Astrocyte (in vitro differentiated cells and primary cell): ENCODE data around the gene TMEM14A.

Source experiments
- EZH2 ChIP-seq: IDR thresholded peaks from 2 replicates; pipeline ENCODE4 v1.6.1; 2012; ENCODE audit warnings: mild to moderate bottlenecking, low read length, inconsistent platforms; ENCODE audit not compliant: insufficient read depth
- TF ChIP-seq, protein P1 (sequence below): IDR thresholded peaks from 2 replicates; pipeline ENCODE4 v1.5.1; 2011; ENCODE audit warnings: low read depth, mild to moderate bottlenecking, inconsistent platforms, low read length, moderate library complexity; ENCODE audit not compliant: insufficient read depth

- TF ChIP-seq, protein P1, sequence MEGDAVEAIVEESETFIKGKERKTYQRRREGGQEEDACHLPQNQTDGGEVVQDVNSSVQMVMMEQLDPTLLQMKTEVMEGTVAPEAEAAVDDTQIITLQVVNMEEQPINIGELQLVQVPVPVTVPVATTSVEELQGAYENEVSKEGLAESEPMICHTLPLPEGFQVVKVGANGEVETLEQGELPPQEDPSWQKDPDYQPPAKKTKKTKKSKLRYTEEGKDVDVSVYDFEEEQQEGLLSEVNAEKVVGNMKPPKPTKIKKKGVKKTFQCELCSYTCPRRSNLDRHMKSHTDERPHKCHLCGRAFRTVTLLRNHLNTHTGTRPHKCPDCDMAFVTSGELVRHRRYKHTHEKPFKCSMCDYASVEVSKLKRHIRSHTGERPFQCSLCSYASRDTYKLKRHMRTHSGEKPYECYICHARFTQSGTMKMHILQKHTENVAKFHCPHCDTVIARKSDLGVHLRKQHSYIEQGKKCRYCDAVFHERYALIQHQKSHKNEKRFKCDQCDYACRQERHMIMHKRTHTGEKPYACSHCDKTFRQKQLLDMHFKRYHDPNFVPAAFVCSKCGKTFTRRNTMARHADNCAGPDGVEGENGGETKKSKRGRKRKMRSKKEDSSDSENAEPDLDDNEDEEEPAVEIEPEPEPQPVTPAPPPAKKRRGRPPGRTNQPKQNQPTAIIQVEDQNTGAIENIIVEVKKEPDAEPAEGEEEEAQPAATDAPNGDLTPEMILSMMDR, result no peak
- no peak for TF ChIP-seq EZH2
Measured at GRCh38 chr6:52712136-52712535, 41.2 kb downstream of the TMEM14A start.
